Measurements from ENCODE around the gene PRSS38.

- TF ChIP-seq, protein P1, sequence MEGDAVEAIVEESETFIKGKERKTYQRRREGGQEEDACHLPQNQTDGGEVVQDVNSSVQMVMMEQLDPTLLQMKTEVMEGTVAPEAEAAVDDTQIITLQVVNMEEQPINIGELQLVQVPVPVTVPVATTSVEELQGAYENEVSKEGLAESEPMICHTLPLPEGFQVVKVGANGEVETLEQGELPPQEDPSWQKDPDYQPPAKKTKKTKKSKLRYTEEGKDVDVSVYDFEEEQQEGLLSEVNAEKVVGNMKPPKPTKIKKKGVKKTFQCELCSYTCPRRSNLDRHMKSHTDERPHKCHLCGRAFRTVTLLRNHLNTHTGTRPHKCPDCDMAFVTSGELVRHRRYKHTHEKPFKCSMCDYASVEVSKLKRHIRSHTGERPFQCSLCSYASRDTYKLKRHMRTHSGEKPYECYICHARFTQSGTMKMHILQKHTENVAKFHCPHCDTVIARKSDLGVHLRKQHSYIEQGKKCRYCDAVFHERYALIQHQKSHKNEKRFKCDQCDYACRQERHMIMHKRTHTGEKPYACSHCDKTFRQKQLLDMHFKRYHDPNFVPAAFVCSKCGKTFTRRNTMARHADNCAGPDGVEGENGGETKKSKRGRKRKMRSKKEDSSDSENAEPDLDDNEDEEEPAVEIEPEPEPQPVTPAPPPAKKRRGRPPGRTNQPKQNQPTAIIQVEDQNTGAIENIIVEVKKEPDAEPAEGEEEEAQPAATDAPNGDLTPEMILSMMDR (conservative IDR thresholded peaks at IDR 0.05) = no peak
- TF ChIP-seq EZH2 (IDR thresholded peaks at IDR 0.05; ENCODE audit: low read depth) = no peak
Measured at GRCh38 chr1:227892489-227893299, 77.2 kb downstream of the PRSS38 start.
